Activated CD4-positive, alpha-beta memory T cell treated with anti-CD3 and anti-CD28 coated beads, Interleukin-2, amount 10 ng/mL, durations not matched to agents 7 days and 5 days (primary cell): ENCODE data around the gene UMAD1. TPM values are rescaled to one million over a fixed set of nuclear protein-coding genes. Genes with fewer than 3 reads are reported as not detected.

Experiments used
- CTCF ChIA-PET: fragments of 350-600 bp; sonication (Branson Sonifier 250); formaldehyde crosslinking; loops from one replicate; lab custom pipeline; 2021; ENCODE audit warnings: antibody characterized with exemption, inconsistent platforms; lab: Charles Lee
- POLR2A ChIA-PET: fragments of 350-600 bp; sonication (Branson Sonifier 250); formaldehyde crosslinking; loops from one replicate; lab custom pipeline; 2021; ENCODE audit warnings: antibody characterized with exemption; lab: Charles Lee
- DNase-seq: peaks from one replicate; pipeline ENCODE4 v3.0.0-alpha.2; 2020
- H3K27ac Mint-ChIP-seq: one replicate; pipeline ENCODE4 v1.8.0; 2021; ENCODE audit warnings: mild to moderate bottlenecking, mixed read lengths
- H3K27me3 Mint-ChIP-seq: one replicate; pipeline ENCODE4 v1.8.0; 2021; ENCODE audit warnings: mixed read lengths
- H3K36me3 Mint-ChIP-seq: one replicate; pipeline ENCODE4 v1.8.0; 2021; ENCODE audit warnings: low read depth, mixed read lengths
- H3K4me1 Mint-ChIP-seq: one replicate; pipeline ENCODE4 v1.8.0; 2021; ENCODE audit warnings: mixed read lengths
- H3K4me3 Mint-ChIP-seq: one replicate; pipeline ENCODE4 v1.8.0; 2021; ENCODE audit warnings: mild to moderate bottlenecking, mixed read lengths
- H3K9me3 Mint-ChIP-seq: one replicate; pipeline ENCODE4 v1.8.0; 2021; ENCODE audit warnings: mixed read lengths
- total RNA-seq, 2 experiments: library from RNA; stranded (reverse); gene quantifications; one replicate each; pipeline ENCODE4 v1.2.3, GENCODE V29; 2021

Gene UMAD1
- total RNA-seq, 2 experiments from 2014 or later: 16.1 to 16.7 TPM

DNA sequence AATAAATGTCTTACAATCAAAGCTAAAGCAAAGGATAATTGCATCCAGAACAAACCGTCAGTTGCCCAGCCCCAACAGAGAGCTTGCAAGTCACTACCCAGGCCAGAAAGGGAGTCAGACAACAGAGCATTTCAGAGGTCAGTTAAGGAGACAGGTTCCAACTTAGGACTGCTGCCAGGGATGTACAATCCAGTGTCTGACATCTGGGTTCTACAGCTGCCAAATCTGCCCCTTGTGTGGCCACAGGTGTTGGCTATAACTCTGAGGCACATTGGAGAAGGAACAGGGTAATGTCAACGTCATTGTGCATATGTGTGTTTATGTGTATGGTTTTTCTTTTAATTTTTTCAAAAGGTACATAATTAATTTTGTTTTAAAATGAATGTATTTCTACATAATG lies 242.8 kb downstream of the UMAD1 start:
- Mint-ChIP-seq H3K4me1 (no peaks in the 10 kb centered on the region), H3K27me3 (no peaks in the 10 kb centered on the region), H3K36me3 (no peaks in the 10 kb centered on the region), H3K4me3 (no peak overlapping the region), H3K27ac (no peak overlapping the region), H3K9me3 (no peaks in the 10 kb centered on the region)
- POLR2A ChIA-PET: no interaction called here
- CTCF ChIA-PET: no interaction called here
- DNase-seq: no peak

DNA sequence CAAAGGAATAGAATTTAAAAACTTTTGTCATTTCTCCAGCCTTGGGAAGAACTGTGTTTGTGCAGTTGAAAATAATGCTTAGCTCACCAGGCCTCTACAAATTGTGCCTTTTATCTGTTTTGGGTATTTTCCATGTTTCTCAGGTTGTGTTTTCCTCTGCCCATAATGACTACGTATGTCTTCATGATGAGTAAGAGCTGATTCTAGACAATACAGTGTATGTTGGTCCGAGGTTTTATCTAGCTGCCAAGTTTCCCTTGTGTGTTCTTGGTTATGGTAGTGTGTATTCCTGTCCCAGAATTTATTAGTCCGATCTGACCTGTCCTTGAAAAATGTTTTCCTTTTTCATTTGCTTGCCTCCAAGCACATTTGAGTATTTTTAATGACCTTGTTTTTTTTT lies 244.3 kb downstream of the UMAD1 start:
- ChIA-PET POLR2A (interaction anchor here (0.7 kb wide), 1 partner anchor 85 kb away, joined by 3 read pairs; no protein-coding TSS in a partner anchor), CTCF (no interaction called here)
- H3K36me3 Mint-ChIP-seq: no peaks in the 10 kb centered on the region
- no peaks in the 10 kb centered on the region for H3K4me1 Mint-ChIP-seq
- no peak for DNase-seq
- H3K27ac Mint-ChIP-seq: no peak overlapping the region
- H3K9me3 Mint-ChIP-seq: no peaks in the 10 kb centered on the region
- no peaks in the 10 kb centered on the region for H3K27me3 Mint-ChIP-seq
- H3K4me3 Mint-ChIP-seq: no peak overlapping the region

DNA sequence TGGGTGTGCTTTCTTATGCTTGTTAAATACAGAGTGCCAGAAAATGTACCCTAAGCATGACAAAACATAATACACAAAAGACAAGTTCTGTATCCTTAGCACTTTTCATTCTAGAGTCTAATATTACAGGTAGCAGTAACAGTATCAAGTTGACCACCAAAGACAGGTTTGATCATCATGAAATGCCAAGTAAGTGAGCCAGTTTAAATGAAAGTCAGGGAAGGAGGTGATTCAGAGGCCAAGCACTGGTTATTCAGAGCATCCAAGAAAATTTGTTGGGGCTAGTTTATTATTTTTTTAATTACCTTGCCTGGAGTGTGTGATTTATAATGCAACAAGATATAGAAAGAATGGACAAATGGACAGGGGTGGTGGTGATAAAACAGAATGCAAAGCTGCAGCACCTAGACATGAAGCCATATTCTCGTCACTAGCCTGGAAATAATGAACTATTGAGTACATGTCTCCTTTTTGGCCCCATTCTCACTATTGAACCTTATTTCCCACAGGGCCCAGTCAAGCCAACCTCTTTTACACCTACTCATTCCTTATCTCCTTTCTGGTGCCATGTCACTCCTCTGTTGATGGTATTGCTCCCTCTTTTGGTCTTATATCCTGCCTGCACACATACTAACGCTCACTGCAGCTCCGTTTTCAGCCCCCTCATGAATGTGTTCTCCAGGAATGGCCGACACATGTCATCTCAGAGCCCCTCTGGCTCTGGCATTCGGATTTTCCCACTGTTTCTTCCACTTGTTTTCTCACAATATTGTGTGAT lies 249.4 kb downstream of the UMAD1 start:
- Mint-ChIP-seq H3K4me1 (no peaks in the 10 kb centered on the region), H3K27me3 (no peaks in the 10 kb centered on the region), H3K36me3 (no peaks in the 10 kb centered on the region), H3K9me3 (no peaks in the 10 kb centered on the region), H3K4me3 (no peak overlapping the region), H3K27ac (no peak overlapping the region)
- CTCF ChIA-PET: interaction anchor here (0.6 kb wide), 1 partner anchor 49 kb away, joined by 3 read pairs; no protein-coding TSS in a partner anchor
- POLR2A ChIA-PET: no interaction called here
- no peak for DNase-seq

DNA sequence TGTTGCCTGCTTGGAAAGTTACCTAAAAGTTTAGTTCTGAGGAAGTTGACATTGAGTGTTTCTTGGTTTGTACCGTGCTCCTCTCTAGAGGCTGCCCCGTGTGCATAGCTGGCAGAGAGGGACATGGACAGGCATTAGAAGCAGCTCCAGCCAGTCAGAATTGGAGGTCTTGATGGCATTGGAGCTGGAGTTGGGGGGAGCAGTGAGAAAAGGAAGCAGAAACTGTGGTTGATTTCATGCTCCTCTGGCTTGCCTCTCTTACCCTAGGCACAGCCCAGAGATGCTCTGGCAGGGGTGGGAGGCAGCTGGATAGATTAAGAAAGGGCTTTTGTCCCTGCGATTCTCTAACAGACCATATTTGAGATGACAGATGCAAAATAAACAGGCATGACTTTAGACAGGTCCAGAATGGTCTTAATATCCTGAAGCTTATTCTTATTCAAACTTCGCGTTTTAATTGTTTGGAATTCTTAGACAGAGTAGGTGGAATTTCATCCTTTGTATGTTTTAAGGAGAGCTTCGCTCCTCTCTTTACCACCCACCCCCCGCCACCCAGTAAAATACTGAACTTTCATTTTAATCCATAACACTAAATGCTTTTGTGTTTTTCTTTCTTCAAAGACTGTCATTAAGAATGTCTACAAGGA lies 254.6 kb downstream of the UMAD1 start:
- Mint-ChIP-seq H3K4me1 (no peaks in the 10 kb centered on the region), H3K9me3 (no peaks in the 10 kb centered on the region), H3K27ac (no peak overlapping the region), H3K36me3 (no peaks in the 10 kb centered on the region), H3K27me3 (no peaks in the 10 kb centered on the region), H3K4me3 (no peak overlapping the region)
- ChIA-PET CTCF (no interaction called here), POLR2A (interaction anchor here (0.9 kb wide), 1 partner anchor 13 kb away, joined by 3 read pairs; no protein-coding TSS in a partner anchor)
- DNase-seq: no peak

DNA sequence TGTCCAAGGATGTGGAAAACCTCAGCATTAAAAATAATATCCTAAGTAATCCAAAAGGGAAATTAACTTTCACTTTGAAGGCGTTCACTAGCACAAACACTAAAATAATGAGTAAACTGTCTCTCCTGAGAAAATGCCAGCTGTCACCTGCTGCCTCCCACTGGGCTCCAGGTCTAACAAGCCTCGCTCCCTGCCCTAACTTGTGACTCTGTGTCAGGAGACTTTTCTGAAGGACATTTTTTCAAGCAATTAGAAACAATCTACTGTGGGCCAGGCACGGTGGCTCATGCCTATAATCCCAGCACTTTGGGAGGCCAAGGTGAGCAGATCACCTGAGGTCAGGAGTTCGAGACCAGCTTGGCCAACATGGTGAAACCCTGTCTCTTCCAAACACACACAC lies 255.2 kb downstream of the UMAD1 start:
- H3K36me3 Mint-ChIP-seq: no peaks in the 10 kb centered on the region
- DNase-seq: no peak
- no peaks in the 10 kb centered on the region for H3K4me1 Mint-ChIP-seq
- ChIA-PET CTCF (no interaction called here), POLR2A (no interaction called here)
- H3K27me3 Mint-ChIP-seq: no peaks in the 10 kb centered on the region
- no peaks in the 10 kb centered on the region for H3K9me3 Mint-ChIP-seq
- H3K27ac Mint-ChIP-seq: no peak overlapping the region
- no peak overlapping the region for H3K4me3 Mint-ChIP-seq

DNA sequence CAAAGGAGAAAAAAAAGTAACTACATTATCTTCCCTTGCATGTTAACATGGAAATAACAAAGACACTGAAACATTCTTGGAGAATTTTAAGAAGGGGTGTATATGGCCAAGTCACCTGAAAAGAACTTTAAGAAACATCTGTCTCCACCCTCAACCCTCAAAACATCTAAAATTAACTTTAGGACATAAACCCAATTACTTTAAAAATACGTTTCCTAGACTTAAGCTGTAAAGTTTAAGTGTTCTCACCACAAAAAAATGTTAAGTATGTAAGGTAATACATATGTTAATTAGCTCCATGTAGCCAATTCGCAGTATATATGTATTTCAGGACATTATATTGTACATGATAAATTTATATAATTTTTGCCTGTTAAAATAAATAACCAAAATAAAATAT lies 257.0 kb downstream of the UMAD1 start:
- CTCF ChIA-PET: interaction anchor here (1.2 kb wide), 1 partner anchor 11 kb away, joined by 3 read pairs; no protein-coding TSS in a partner anchor

DNA sequence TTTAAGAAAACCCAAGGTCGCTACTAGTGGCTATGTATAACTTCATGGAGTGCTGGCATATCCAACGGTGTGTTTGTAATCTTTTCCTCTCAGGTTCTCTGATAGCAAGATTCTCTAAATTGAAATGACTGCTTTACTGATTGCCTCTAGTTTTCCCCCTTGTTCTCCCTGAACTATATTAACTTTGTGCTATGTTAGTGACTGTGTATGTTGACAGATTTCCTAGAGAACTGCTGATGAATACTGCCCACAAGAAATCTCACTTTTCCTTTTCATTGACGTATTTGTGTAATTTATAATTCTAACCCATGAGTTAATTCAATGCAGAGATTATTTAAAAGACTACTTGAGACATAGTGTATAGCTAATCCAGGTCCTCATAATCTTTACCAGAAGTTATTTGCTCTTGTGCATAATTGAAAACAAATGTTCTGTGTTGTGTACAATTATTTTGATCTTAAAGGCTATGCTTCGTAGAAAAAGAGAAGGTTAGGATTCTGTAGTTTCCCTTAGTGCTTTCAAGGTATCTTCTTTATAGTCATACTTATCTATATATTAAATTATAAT lies 257.5 kb downstream of the UMAD1 start:
- ChIA-PET CTCF (interaction anchor here (1.2 kb wide), 1 partner anchor 11 kb away, joined by 3 read pairs; no protein-coding TSS in a partner anchor), POLR2A (interaction anchor here (1.5 kb wide), 1 partner anchor 47 kb away, joined by 5 read pairs; no protein-coding TSS in a partner anchor)
- Mint-ChIP-seq H3K27ac (no peak overlapping the region), H3K4me3 (no peak overlapping the region), H3K27me3 (no peaks in the 10 kb centered on the region), H3K4me1 (peaks cover 5% of the 10 kb centered on the region), H3K36me3 (no peaks in the 10 kb centered on the region), H3K9me3 (no peaks in the 10 kb centered on the region)
- no peak for DNase-seq

More for the DNA sequence above, 257.0 kb downstream of the UMAD1 start:
- Mint-ChIP-seq H3K9me3 (no peaks in the 10 kb centered on the region), H3K36me3 (no peaks in the 10 kb centered on the region), H3K27ac (no peak overlapping the region), H3K4me1 (peaks cover under 1% of the 10 kb centered on the region), H3K27me3 (no peaks in the 10 kb centered on the region), H3K4me3 (no peak overlapping the region)
- POLR2A ChIA-PET: interaction anchor here (1.5 kb wide), 1 partner anchor 47 kb away, joined by 5 read pairs; no protein-coding TSS in a partner anchor
- no peak for DNase-seq

DNA sequence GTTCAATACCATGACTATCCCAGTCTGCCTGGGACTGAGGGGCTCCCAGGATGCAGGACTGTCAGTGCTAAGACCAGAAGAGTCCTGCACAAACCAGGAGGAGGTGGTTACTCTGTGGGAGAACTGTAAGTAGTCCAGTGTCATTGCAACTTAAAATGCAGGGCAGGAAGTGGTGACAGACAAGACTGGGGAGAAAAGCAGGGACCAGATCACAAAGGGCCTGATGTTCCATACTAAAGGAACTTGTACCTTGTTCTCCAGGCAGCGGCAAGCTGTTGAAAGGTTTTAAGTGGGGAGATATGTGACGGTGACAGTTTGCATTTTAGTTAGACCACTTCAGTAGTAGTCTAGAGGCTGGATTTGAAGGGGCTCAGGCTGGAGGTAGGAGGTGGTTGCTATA lies 262.3 kb downstream of the UMAD1 start:
- ChIA-PET CTCF (no interaction called here), POLR2A (no interaction called here)
- DNase-seq: no peak
- H3K4me3 Mint-ChIP-seq: no peak overlapping the region
- no peaks in the 10 kb centered on the region for H3K36me3 Mint-ChIP-seq
- no peak overlapping the region for H3K27ac Mint-ChIP-seq
- no peaks in the 10 kb centered on the region for H3K9me3 Mint-ChIP-seq
- H3K4me1 Mint-ChIP-seq: peaks cover 5% of the 10 kb centered on the region
- no peaks in the 10 kb centered on the region for H3K27me3 Mint-ChIP-seq

DNA sequence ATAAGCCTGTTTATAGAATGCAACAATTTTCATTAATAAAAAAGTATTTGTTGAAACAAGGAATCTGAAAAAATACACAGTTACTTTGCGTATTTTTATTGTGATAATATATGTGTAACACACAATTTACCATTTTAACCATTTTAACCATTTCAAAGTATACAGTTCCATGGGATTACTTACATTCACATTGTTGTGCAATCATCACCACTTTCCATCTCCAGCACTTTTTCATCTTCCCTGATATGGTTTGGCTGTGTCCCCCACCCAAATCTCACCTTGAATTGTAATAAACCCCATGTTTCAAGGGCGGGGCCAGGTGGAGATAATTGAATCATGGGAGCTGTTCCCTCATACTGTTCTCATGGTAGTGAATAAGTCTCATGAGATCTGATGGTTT lies 266.8 kb downstream of the UMAD1 start:
- no peak overlapping the region for H3K4me3 Mint-ChIP-seq
- POLR2A ChIA-PET: no interaction called here
- H3K36me3 Mint-ChIP-seq: no peaks in the 10 kb centered on the region
- H3K4me1 Mint-ChIP-seq: peaks cover 5% of the 10 kb centered on the region
- DNase-seq: no peak
- H3K27ac Mint-ChIP-seq: no peak overlapping the region
- no peaks in the 10 kb centered on the region for H3K27me3 Mint-ChIP-seq
- no peaks in the 10 kb centered on the region for H3K9me3 Mint-ChIP-seq
- CTCF ChIA-PET: no interaction called here

DNA sequence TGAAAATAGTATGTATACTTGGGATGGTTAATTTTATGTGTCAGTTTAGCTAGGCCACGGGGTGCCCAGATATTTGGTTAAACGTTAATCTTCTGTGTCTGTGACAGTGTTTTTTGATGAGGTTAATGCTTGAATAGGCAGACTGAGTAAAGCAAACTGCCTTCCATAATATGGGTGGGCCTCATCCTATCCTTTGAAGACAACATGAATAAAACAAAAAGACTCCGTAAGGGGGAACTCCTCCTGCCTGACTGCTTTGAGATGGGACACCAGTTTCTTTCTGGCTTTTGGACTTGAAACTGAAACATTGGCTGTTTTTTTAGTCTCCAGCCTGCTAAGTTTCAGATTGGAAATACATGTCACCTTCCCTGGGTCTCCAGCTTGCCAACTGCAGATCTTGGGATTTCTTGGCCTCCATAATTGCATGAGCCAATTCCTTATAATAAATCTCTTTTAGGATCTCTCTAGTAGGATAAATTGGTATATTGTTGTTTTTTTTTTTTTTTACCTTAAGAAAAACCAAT lies 268.1 kb downstream of the UMAD1 start:
- no peak for DNase-seq
- POLR2A ChIA-PET: no interaction called here
- Mint-ChIP-seq H3K9me3 (no peaks in the 10 kb centered on the region), H3K27ac (no peak overlapping the region), H3K27me3 (no peaks in the 10 kb centered on the region), H3K4me3 (no peak overlapping the region), H3K36me3 (no peaks in the 10 kb centered on the region), H3K4me1 (no peaks in the 10 kb centered on the region)
- CTCF ChIA-PET: interaction anchor here (0.9 kb wide), 1 partner anchor 11 kb away, joined by 3 read pairs; no protein-coding TSS in a partner anchor

DNA sequence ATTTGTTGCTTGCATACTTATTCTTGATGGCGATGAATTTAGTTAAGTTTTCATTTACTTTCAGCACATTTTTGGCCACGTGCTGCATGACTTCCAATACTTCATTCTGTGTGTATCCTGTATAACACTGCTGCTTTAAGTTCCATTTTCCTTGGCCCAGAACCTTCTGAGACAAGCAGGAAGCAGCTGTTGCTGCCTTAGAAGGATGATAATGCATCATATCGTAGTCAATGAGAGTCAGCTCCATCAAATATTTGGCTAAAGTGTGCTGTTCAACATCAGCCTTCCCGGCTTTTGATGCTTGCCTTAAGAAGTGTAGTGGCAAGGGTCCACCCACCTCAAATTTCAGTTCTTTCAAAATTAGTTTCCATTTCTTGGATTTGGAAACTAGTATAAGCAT lies 268.8 kb downstream of the UMAD1 start:
- POLR2A ChIA-PET: interaction anchor here (0.8 kb wide), 1 partner anchor 130 kb away, joined by 3 read pairs; no protein-coding TSS in a partner anchor
- no peak for DNase-seq
- Mint-ChIP-seq H3K27me3 (no peaks in the 10 kb centered on the region), H3K27ac (no peak overlapping the region), H3K9me3 (no peaks in the 10 kb centered on the region), H3K4me3 (no peak overlapping the region), H3K4me1 (no peaks in the 10 kb centered on the region), H3K36me3 (no peaks in the 10 kb centered on the region)
- CTCF ChIA-PET: no interaction called here

DNA sequence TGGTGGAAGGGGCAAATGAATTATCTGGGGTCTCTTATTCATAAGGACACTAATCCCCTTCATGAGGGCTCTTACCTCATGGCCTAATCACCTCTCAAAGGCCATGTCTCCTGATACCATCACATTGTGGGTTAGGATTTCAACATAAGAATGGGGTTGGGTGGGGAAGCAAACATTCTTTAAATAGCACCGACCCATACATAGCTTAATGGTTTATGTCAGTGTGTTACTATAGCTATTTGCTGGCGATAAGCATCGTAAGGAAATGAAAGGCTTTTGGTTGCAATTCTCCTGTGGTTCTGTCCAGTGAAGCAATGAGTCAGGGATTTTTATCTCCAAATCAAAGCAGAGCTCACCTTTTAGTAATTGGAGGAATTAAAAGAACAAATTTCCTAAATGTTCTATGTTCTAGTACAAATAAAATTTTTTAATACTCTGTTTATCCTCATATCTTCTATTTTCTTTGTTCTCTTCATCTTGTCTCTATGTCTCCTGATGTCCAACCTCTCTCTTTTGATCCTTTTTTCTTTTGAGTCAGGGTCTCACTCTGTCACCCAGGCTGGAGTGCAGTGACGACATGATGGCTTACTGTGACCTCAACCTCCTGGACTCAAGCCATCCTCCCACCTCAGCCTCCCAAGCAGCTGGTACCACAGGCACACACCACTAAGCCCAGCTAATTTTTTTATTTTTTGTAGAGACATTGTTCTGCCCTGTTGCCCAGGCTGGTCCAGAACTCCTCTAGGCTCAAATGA lies 271.0 kb downstream of the UMAD1 start:
- ChIA-PET CTCF (no interaction called here), POLR2A (interaction anchor here (1.1 kb wide), 1 partner anchor 10 kb away, joined by 3 read pairs; no protein-coding TSS in a partner anchor)
- Mint-ChIP-seq H3K27ac (no peak overlapping the region), H3K4me1 (no peaks in the 10 kb centered on the region), H3K4me3 (no peak overlapping the region), H3K9me3 (peaks cover 3% of the 10 kb centered on the region), H3K27me3 (no peaks in the 10 kb centered on the region), H3K36me3 (peaks cover 4% of the 10 kb centered on the region)
- no peak for DNase-seq
